ENCODE measurements around the gene ZPBP.

The ZPBP gene

DNA sequence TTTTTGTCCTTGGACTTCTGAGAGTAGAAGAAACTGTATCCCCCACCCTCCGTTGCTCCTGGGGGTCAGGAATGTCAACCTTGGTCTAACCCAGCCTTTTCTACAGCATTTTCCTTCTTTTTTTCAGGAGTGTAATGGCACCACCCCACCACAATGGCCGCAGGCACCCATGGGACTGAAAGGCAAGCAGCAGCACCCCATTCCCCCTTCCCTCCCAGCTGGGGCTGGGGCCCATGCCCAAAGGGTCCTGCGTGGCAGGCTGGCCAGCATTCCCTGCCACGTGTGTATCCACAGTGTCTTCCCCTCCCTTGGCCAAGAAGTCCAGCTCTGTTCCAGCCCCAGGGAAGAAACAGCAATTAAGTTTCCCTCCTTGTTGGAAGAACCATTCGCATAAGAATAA, 106.9 kb downstream of the ZPBP start:
- in situ Hi-C loops (cut with HindIII; ENCODE audit: low pct_unique_long_range_greater_than_20kb, low sequenced_read_pairs), result no loop called here
- TF ChIP-seq JUND (IDR thresholded peaks at IDR 0.05; ENCODE audit: low read depth), result no peak
- DNase-seq (ENCODE audit: low read depth in 1 of 2, low spot score in 1 of 2), result no peak

DNA sequence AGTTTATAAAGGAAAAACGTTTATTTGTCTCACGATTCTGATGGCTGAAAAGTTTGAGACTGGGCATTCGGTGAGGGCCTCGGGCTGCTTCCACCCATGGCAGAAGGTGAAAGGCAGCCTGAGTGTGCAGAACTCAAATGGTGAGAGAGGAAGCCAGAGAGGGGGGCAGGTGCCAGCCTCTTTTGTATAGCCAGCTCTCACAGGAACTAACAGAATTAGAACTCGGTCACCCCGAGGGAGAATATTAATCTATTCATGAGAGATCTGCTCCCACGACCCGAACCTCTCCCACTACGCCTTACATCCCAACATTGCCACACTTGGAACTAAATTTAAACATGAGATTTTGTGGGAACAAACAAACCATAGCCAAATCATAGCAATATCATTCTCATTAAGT, 112.6 kb downstream of the ZPBP start:
- no peak for TF ChIP-seq JUND (IDR thresholded peaks at IDR 0.05; ENCODE audit: low read depth)
- in situ Hi-C loops (cut with HindIII; ENCODE audit: low pct_unique_long_range_greater_than_20kb, low sequenced_read_pairs), result no loop called here
- DNase-seq (ENCODE audit: low read depth in 1 of 2, low spot score in 1 of 2), result peak in 1 of 2 experiments; percentile 42

DNA sequence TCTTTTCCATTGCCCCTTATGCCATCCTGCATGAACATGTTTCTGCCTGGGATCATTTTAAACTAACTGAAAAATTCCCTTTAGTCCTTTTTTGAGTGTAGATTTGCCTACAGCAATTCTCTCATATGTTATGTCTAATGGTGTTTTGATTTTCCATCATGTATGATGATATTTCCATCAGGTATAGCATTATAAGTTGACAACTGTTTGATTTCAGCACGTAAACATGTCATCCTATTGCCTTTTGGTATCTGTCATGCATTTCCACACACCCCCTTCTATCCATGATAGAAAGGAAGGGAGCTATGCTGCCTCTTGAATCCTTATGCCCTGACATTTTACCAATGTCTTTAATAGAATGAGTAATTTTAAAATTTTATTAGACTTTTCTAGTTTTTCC, 116.8 kb downstream of the ZPBP start:
- no peak for TF ChIP-seq JUND (IDR thresholded peaks at IDR 0.05; ENCODE audit: low read depth)
- no peak for DNase-seq (ENCODE audit: low read depth in 1 of 2, low spot score in 1 of 2)
- in situ Hi-C loops (cut with HindIII; ENCODE audit: low pct_unique_long_range_greater_than_20kb, low sequenced_read_pairs), result no loop called here

DNA sequence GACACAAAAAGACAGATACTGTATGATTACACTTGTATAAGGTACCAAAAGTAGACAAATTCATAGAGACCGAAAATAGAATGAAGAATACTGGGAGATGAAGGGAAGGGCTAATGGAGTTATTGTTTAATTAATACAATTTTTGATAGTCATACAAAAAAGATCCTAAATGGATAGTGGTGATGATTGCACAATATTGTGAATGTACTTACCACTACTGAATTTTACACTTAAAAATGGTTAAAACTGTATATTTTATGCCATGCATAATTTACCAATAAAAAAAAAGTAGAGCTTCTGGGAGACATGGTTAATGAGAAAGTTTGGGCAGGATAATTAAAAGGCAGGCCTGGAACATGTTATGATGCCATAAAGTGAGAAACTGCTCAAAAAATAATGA, 119.0 kb downstream of the ZPBP start:
- no peak for TF ChIP-seq JUND (IDR thresholded peaks at IDR 0.05; ENCODE audit: low read depth)
- DNase-seq (ENCODE audit: low read depth in 1 of 2, low spot score in 1 of 2), result no peak
- in situ Hi-C loops (cut with HindIII; ENCODE audit: low pct_unique_long_range_greater_than_20kb, low sequenced_read_pairs), result no loop called here

DNA sequence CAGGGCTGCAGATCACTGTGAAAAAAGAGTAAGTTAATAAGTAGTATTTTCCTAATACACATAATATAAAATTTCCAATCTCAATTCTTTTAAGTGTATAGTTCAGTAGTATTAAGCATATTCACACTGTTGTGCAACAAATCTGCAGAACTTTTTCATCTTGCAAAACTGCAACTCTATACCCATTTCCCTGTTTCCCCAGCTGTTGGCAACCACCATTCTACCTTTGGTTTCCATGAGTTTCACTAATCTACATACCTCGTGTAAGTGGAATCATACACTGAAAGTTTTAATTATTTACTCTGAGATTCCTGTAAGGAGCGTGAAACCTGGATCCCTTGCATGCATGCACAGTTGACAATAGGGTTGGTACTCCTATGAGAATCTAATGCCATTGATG, 155.4 kb downstream of the ZPBP start:
- in situ Hi-C loops (cut with HindIII; ENCODE audit: low pct_unique_long_range_greater_than_20kb, low sequenced_read_pairs), result no loop called here
- no peak for DNase-seq (ENCODE audit: low read depth in 1 of 2, low spot score in 1 of 2)
- no peak for TF ChIP-seq JUND (IDR thresholded peaks at IDR 0.05; ENCODE audit: low read depth)

DNA sequence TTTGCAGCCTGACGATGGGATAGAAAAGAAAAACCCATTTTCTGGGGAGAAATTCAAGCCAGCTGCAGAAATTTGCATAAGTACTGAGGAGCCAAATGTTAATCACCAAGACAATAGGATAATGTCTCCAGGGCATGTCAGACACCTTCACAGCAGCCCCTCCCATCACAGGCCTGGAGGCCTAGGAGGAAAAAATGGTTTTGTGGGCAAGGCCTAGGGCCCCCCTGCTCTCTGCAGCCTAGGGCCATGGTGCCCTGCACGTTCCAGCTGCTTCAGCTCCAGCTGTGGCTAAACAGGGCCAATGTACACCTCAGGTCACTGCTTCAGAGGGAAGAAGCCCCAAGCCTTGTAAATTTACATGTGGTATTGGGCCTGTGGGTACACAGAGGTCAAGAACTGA, 161.4 kb downstream of the ZPBP start:
- TF ChIP-seq JUND (IDR thresholded peaks at IDR 0.05; ENCODE audit: low read depth), result no peak
- in situ Hi-C loops (cut with HindIII; ENCODE audit: low pct_unique_long_range_greater_than_20kb, low sequenced_read_pairs), result no loop called here

DNA sequence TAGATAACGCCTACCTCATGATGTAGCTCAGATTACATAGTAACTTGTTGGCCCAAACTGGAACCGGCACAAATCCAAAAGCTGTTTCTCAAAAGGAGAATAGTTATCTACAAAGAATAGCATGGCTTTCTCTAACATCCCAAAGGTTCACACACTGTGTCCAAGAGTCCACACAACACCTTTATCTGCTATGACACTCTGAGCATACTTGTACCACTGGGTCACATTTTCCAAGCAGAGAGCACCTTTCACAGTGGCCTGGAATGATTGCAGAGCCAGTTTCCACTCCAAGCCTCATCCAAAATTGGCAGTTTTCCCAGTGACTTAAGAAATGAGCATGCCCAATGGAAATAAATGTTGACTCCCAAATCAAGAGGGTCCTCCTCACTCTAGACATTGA, 164.3 kb downstream of the ZPBP start:
- in situ Hi-C loops (cut with HindIII; ENCODE audit: low pct_unique_long_range_greater_than_20kb, low sequenced_read_pairs), result no loop called here
- DNase-seq (ENCODE audit: low read depth in 1 of 2, low spot score in 1 of 2), result no peak
- TF ChIP-seq JUND (IDR thresholded peaks at IDR 0.05; ENCODE audit: low read depth), result no peak

More for the DNA sequence above, 161.4 kb downstream of the ZPBP start:
- DNase-seq (ENCODE audit: low read depth in 1 of 2, low spot score in 1 of 2), result no peak

DNA sequence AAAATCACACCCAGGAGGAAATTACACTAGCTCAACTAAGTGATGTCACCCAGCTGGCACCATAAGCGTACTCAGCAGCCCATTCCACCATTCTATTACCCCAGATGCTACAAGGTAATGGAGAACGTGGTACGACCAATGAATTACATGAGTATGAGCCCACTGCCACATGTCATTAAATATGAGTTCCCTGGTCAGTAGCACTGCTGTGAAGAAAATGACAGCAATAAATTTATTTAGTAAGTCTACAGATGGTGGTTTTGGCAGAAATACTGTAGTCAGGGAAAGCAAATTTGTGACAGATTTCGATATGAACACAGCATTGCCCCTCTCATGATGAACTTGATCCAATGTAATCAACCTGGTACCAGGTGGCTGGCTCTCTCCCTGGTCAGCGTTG, 165.4 kb downstream of the ZPBP start:
- DNase-seq (ENCODE audit: low read depth in 1 of 2, low spot score in 1 of 2), result no peak
- no peak for TF ChIP-seq JUND (IDR thresholded peaks at IDR 0.05; ENCODE audit: low read depth)
- in situ Hi-C loops (cut with HindIII; ENCODE audit: low pct_unique_long_range_greater_than_20kb, low sequenced_read_pairs), result no loop called here

DNA sequence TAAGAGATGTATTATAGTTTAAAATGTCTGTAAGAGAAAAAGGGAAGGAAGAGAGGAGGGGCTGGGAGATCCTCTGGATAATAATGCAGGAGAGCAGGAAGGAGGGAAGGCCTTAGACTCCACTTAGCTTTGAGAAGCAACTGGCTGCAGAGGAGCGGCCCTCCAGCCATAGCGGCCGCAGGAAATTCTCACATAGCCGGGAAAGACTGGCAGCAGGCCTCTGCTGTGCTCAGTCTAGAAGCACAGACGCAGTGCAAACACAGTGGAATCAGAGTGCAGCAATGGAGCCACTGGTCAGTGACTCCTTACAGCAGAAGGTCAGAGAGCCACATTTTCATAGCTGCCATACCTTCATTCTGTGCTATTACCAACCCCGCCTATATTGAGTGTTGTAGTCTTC, 166.3 kb downstream of the ZPBP start:
- DNase-seq (ENCODE audit: low read depth in 1 of 2, low spot score in 1 of 2), result no peak
- in situ Hi-C loops (cut with HindIII; ENCODE audit: low pct_unique_long_range_greater_than_20kb, low sequenced_read_pairs), result no loop called here
- no peak for TF ChIP-seq JUND (IDR thresholded peaks at IDR 0.05; ENCODE audit: low read depth)

DNA sequence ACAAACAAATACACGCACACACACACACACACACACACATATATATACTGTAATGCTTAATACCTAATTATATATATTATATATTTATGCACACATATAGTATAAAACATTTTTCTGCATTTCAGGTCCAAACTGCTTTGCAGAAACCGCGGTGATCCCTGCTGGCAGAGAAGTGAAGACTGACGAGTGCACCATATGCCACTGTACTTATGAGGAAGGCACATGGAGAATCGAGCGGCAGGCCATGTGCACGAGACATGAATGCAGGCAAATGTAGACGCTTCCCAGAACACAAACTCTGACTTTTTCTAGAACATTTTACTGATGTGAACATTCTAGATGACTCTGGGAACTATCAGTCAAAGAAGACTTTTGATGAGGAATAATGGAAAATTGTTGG, 181.1 kb downstream of the ZPBP start:
- no peak for TF ChIP-seq JUND (IDR thresholded peaks at IDR 0.05; ENCODE audit: low read depth)
- no peak for DNase-seq (ENCODE audit: low read depth in 1 of 2, low spot score in 1 of 2)
- in situ Hi-C loops (cut with HindIII; ENCODE audit: low pct_unique_long_range_greater_than_20kb, low sequenced_read_pairs), result no loop called here

DNA sequence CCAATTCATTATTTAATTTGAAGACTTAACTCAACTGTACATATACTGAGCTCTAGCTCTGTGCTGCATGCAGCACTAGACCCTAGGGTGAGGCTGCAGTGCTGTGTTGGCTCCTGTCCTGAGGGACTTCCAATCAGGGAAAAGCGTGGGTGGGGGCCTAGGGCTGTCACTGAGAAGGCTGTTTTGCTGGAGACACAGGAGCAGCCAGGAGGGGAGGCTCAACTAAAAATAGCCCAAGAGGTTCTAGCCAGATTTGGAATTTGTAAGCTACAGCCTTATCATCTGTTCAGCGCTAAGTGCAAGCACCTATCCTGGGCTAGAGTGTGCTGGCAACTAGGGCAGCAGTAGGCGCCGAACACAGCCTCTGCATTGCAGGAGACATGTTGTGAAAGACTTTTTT, 198.5 kb downstream of the ZPBP start:
- in situ Hi-C loops (cut with HindIII; ENCODE audit: low pct_unique_long_range_greater_than_20kb, low sequenced_read_pairs), result no loop called here
- no peak for DNase-seq (ENCODE audit: low read depth in 1 of 2, low spot score in 1 of 2)
- TF ChIP-seq JUND (IDR thresholded peaks at IDR 0.05; ENCODE audit: low read depth), result no peak

DNA sequence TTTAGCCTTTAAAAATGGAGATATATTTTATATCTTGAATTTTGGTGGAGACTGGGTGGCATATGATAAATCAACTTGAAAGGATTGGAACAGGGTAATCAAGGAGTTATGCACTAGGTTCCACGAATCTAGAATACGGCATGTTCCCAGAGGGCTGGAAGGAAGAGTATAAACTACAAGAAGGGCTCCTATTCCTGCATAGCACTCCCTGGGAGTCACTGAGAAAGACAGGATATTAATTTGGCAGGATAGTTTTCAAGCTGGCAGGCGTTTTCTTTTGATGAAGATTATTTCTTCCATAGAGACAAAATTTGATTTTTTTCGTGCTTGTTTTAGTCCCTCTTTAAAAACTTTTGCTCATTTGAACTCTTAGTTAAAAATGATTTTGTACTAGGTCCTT, 199.9 kb downstream of the ZPBP start:
- in situ Hi-C loops (cut with HindIII; ENCODE audit: low pct_unique_long_range_greater_than_20kb, low sequenced_read_pairs), result no loop called here
- no peak for TF ChIP-seq JUND (IDR thresholded peaks at IDR 0.05; ENCODE audit: low read depth)
- DNase-seq (ENCODE audit: low read depth in 1 of 2, low spot score in 1 of 2), result no peak

DNA sequence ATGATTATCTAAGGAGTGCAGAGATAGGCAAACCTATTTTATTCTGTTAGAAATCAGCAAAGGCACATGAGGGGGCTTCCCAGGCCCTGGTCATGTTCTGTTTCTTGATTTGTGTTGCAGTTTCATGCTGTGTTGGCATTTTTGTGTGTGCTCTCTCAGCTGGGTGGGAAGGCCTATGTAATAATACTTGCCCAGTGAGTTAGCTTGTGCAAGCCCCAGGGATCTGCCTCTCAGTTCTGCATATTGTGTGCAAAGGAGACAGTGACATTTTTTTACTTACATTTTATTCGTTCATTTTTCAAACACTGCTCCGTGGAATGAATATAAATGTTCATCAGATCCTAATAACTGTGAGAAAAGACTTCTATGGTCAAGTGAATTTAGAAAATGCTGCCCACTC, 200.6 kb downstream of the ZPBP start:
- in situ Hi-C loops (cut with HindIII; ENCODE audit: low pct_unique_long_range_greater_than_20kb, low sequenced_read_pairs), result no loop called here
- no peak for TF ChIP-seq JUND (IDR thresholded peaks at IDR 0.05; ENCODE audit: low read depth)

More for the DNA sequence above, 200.6 kb downstream of the ZPBP start:
- DNase-seq (ENCODE audit: low read depth in 1 of 2, low spot score in 1 of 2), result no peak
